ENCODE measurements around the gene OIP5.

- TF ChIP-seq CTCF (IDR thresholded peaks at IDR 0.05; ENCODE audit: low read length), result no peak
- no peak for TF ChIP-seq EZH2 (optimal IDR thresholded peaks at IDR 0.05; ENCODE audit: low read depth, low read length)
Measured at GRCh38 chr15:41301587-41301986, 30.8 kb downstream of the OIP5 start.
